ENCODE data around the gene TLE3.

DNA sequence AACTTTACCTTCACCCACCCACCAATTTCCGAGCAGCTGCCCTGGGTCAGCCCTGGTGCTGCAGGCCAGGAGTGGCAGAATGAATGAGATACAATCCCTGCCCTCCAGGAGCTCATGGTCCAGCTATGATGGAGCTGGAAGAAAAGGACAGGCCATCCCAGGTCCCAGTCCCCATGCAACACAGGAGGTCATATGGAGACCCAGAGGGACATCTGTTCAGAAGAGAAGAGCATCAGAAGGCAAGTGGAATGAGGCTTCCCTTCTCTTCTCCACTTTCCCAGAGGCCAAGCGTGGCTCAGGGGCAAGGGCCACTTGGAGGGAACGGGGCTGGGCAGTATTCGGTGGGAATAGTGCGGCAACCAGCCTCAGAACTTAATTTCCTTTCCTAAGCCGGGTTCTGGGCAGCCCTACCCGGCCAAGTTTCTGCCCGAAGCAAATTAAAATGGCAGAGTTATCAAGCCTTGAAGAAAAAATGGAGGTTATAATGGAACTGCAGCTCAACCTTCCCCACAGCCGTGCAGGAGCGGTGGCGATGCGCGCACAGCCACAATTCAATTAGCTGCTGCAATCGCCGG, 35.9 kb downstream of the TLE3 start:
- no peak for TF ChIP-seq EZH2 (IDR thresholded peaks at IDR 0.05)
- no peak for TF ChIP-seq POLR2AphosphoS5 (IDR thresholded peaks at IDR 0.05; ENCODE audit: borderline replicate concordance, low read depth, low read length)

Data from SK-N-MC (cell line).